Stimulated activated CD4-positive, alpha-beta T cell treated with anti-CD3 and anti-CD28 coated beads, Interleukin-4, amount 100 ng/mL, for 24 hours (primary cell): ENCODE data around the gene AMZ1.

Experiments
- DNase-seq: peaks from one replicate; pipeline ENCODE4 v3.0.0-alpha.2; 2020

AMZ1 gene

GRCh38 chr7:2757361-2757903 is 69.4 kb downstream of the AMZ1 start:
- no peak for DNase-seq

- DNase-seq = peak; percentile 84
These were observed 70.1 kb downstream of the AMZ1 start for GRCh38 chr7:2757904-2758672.

GRCh38 chr7:2758673-2759616 is 70.9 kb downstream of the AMZ1 start:
- no peak for DNase-seq

- DNase-seq = no peak
These were observed 71.7 kb downstream of the AMZ1 start for GRCh38 chr7:2759736-2760097.

- no peak for DNase-seq
These were observed 72.3 kb downstream of the AMZ1 start for GRCh38 chr7:2760098-2760889.

- DNase-seq = no peak
These were observed 73.2 kb downstream of the AMZ1 start for GRCh38 chr7:2761131-2761624.

GRCh38 chr7:2761801-2762497 is 73.9 kb downstream of the AMZ1 start:
- no peak for DNase-seq

GRCh38 chr7:2763597-2763996 is 75.6 kb downstream of the AMZ1 start:
- no peak for DNase-seq

GRCh38 chr7:2764621-2765020 is 76.6 kb downstream of the AMZ1 start:
- no peak for DNase-seq
